ENCODE measurements around the gene TEX26.

The TEX26 gene

DNA sequence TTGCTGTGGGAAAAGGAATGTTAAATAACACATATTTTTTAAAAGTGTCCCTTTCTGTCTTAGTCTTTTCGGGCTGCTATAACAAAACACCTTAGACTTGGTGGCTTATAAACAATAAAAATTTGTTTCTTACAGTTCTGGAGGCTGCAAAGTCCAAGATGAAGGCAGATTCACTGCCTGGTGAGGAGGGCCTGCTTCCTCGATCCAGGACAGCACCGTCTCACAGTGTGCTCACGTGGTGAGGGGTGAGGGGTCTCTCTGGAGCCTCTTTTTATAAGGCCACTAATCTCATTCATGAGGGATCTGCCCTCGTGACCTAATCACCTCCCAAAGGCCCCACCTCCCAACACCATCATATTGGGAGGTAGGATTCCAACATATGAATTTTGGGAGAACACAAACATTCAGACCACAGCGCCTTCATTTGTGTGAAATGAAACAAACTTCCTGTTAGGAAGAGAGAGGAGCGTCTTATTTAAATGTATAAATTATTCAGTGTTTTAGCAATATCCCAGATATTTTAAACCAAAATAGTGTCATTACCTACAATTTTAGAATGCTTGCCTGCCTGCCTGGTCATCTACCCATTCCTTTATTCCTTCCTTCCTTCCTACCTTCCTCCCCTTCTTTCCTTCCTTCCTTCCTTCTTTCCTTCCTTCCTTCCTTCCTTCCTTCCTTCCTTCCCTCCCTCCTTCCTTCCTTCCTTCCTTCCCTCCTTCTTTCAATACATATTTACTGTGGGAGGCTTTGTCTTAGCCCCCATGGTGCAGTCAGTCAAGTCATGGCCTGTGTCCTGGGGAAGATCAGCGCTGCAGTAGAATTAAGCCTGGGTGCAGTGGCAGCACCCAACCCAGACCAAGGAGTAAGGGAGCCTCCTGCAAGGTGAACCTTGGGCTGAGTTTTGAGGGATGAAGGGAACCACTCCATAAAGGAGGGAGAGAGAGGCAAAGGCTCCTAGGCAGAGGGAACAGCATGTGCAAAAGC, 84.2 kb downstream of the TEX26 start:
- DNase-seq, result no peak

DNA sequence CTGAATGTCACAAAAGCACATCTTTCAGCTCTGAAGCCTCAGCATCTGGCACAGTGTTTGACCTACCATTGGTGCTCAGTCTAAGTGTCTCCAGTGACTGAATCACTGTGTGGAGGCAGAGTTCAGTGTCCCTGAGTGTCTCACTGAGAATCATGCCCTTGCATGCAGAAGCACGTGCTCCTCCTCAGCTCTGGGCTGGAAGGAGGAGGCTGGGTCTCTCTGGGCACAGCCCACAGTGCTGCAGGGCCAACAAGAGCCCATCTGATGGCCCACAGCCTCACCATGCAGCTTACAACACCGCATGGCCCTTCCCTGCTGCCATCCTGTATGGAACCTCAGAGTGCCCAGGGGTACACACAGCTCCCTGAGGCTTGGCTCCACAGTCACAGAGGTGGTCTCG, 86.1 kb downstream of the TEX26 start:
- DNase-seq, result no peak

DNA sequence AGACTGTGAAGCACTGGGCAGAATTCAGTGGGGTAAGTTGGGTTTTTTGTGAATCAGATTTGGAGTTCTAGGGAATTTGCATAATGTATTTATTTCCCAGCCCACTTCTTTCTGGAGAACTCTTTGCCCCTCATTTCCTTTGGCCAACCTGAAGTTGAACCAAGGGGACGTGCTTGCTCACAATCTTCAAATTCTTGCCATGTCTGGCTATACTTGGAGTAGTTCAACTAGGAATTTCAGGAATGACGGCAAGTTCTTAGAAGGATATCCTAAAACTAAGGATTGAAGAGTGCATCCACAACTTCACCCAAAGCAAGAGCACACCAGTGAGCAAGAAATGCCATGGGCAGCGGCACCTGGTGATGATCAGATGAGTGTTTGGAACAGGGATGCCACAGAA, 88.5 kb downstream of the TEX26 start:
- no peak for DNase-seq

DNA sequence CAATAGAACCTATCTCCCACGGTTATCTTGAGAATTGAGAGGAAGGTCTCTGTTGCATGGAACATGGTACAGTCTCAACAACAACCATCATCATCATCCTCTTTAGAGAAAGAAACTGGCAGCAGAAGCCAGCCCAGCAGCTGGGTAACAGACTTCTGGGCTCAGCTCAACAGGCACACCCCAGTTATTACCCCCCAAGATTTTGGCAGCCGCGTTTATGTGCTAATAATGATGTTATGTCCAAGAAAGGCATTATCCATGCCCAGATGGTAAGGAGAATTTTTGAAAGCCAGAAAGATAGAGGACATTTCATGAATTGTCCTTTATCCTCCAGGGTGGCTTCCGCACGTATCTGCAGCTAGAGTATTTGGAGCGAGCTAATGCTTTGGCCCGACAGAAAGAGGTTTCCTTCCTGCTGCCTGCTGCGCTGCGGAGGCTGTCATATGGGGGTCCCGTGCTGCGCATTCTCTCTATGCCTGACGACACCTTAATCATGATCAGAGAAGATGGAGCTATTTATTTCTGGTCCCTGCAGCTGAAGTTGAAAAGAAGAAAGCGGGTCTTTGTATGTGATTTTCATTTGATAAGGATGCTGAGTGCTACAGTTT, 89.9 kb downstream of the TEX26 start:
- no peak for DNase-seq

DNA sequence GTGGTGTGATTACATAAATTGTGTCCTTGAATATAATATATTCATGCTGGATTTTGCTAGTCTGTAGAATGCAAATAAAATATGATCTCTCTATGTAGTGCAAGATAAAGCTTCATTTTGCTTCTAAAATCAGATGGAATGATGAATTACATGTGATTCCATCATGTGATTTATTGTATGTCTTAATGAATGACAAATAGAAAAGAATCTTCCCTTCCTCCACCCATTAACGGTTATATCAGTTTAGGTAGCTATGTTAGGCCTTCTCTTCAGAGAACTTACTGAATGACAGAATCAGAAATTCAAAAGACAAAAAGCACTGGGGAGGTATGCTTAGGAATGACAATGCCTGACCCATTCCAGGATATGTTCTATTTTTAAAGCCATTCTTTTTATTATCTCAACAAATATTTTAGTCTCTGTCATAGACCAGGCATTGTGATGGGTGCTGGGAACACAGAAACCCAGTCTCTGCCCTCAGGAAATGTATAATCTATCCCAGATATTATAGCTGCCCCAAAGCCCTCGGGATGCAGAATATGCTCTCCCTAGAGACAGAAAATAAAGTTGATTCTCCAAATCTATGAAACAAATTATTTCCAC, 90.6 kb downstream of the TEX26 start:
- no peak for DNase-seq

Measured in right hindlimb (tissue), 1 donor.